Fibroblast of lung (primary cell): ENCODE results near the gene TOR2A.

ENCODE experiments used
- EZH2 ChIP-seq: IDR thresholded peaks from 2 replicates; pipeline ENCODE4 v1.5.1; 2012; ENCODE audit warnings: low read length, control low read depth, mild to moderate bottlenecking; ENCODE audit errors: missing control alignments
- TF ChIP-seq, protein P1 (sequence below), 2 donors: IDR thresholded peaks in 1 of 2; conservative IDR thresholded peaks in 1 of 2; 1 replicate in 1 of 2; 2 replicates in 1 of 2; pipeline ENCODE4 v1.5.1; 2011 to 2012; ENCODE audit warnings: low read length in 2 of 2, control low read depth in 1 of 2, inconsistent platforms in 1 of 2, low read depth in 1 of 2, mild to moderate bottlenecking in 1 of 2

DNA sequence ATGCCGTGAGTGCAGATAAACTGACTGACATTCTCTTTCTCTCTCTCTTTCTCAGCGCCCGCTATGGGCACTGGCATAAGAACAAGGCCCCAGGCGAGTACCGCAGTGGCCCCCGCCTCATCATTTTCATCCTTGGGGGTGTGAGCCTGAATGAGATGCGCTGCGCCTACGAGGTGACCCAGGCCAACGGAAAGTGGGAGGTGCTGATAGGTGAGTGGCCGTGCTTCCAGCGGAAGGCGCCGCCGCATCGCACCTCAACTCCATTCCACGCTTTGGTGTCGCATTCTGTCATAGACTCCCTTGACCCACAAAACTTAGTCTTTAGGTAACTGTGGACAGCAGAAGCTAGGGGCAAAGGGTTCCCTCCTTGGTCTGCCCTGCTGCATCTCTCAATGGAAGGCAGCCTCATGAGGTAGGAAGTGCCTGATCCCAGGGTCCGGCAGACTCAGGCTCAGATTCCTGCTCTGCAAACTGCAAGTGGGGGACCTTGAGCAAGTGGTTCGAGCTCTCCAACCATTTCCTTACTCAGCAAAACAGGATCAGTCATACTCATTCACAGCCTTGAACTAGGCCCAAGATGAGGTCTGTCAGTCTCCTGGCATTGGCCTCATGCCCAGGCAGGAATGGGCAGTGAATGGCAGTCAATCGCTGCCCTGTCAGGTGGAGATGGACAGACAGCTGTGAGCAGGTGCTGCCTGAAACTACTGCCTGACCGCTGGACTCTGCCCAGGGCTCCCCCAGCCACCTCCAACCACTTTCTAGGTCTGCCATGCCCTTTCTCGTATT, 52.5 kb downstream of the TOR2A start:
- TF ChIP-seq, protein P1, sequence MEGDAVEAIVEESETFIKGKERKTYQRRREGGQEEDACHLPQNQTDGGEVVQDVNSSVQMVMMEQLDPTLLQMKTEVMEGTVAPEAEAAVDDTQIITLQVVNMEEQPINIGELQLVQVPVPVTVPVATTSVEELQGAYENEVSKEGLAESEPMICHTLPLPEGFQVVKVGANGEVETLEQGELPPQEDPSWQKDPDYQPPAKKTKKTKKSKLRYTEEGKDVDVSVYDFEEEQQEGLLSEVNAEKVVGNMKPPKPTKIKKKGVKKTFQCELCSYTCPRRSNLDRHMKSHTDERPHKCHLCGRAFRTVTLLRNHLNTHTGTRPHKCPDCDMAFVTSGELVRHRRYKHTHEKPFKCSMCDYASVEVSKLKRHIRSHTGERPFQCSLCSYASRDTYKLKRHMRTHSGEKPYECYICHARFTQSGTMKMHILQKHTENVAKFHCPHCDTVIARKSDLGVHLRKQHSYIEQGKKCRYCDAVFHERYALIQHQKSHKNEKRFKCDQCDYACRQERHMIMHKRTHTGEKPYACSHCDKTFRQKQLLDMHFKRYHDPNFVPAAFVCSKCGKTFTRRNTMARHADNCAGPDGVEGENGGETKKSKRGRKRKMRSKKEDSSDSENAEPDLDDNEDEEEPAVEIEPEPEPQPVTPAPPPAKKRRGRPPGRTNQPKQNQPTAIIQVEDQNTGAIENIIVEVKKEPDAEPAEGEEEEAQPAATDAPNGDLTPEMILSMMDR (conservative IDR thresholded peaks at IDR 0.05 in 1 of 2, IDR thresholded peaks at IDR 0.05 in 1 of 2; ENCODE audit: low read depth in 1 of 2, low read length in 2 of 2), result no peak
- no peak for TF ChIP-seq EZH2
